Body of pancreas (tissue), 4 donors: ENCODE measurements around the gene SGSH. TPM values are rescaled to one million over a fixed set of nuclear protein-coding genes. Genes with fewer than 3 reads are reported as not detected.

Experiments used
- ATAC-seq: fragments of 150-250 bp; one replicate; pipeline ENCODE4 v1.9.1; 2016
- DNase-seq, 4 donors: peaks; one replicate each; pipeline ENCODE4 v3.0.0-alpha.2; 2019
- H3K27ac ChIP-seq, 4 donors: fragments of 200-600 bp; sonication (generic); 1 replicate in 3 of 4; 2 replicates in 1 of 4; pipeline versions ENCODE4 v1.5.1 to v1.6.1; 2016 to 2019; ENCODE audit warnings: mild to moderate bottlenecking in 1 of 4, mixed read lengths in 1 of 4, moderate library complexity in 1 of 4
- H3K27me3 ChIP-seq, 2 donors: fragments of 200-600 bp; sonication (generic); one replicate each; pipeline ENCODE4 v1.6.0; 2016; ENCODE audit warnings: mild to moderate bottlenecking in 1 of 2
- H3K36me3 ChIP-seq, 2 donors: fragments of 200-600 bp; sonication (generic); replicated peaks in 1 of 2; 2 replicates each; pipeline ENCODE4 v1.5.1; 2016; ENCODE audit warnings: low read depth in 2 of 2; ENCODE audit not compliant: insufficient read depth in 1 of 2
- H3K4me1 ChIP-seq: fragments of 200-600 bp; sonication (generic); one replicate; pipeline ENCODE4 v1.6.0; 2016
- H3K4me3 ChIP-seq, 2 donors: fragments of 200-600 bp; sonication (generic); 1 replicate in 1 of 2; 2 replicates in 1 of 2; pipeline ENCODE4 v1.5.1; 2016 to 2019
- H3K9me3 ChIP-seq, 3 donors: fragments of 200-600 bp; sonication (generic); 1 replicate in 2 of 3; 2 replicates in 1 of 3; pipeline ENCODE4 v1.5.1; 2016
- CTCF ChIP-seq, 7 experiments: fragments of 450-650 bp in 4 of 7; fragments of 200-600 bp in 3 of 7; sonication (generic) in 3 of 7; IDR thresholded peaks; one replicate each; pipeline ENCODE4 v1.5.1; 2016 to 2019; ENCODE audit warnings: antibody characterized with exemption in 7 of 7
- POLR2A ChIP-seq, 3 donors: fragments of 450-650 bp; IDR thresholded peaks; one replicate each; pipeline ENCODE4 v1.6.1; 2016; ENCODE audit warnings: antibody characterized with exemption in 3 of 3, mild to moderate bottlenecking in 2 of 3
- WGBS, 2 donors: methylation state at CpG; one replicate each; pipeline ENCODE4 v1.1.5; 2017; 5-methylcytosine and 5-hydroxymethylcytosine counted together
- intact Hi-C: fragments of 100-400 bp; cut with DNase I; formaldehyde crosslinking; loops from one replicate; pipeline ENCODE4 v1.15.1; 2023
- total RNA-seq, 2 donors: library from RNA; depleted of rRNA; stranded (reverse); fragments of >200 nt; gene quantifications; one replicate each; pipeline ENCODE4 v1.1.0, GENCODE V29; 2016

The SGSH gene
- total RNA-seq, 2 donors from 2014 or later: 29.6 to 42.8 TPM

- peaks cover 0 to 7% of the 10 kb centered on the region in 2 donors for H3K36me3 ChIP-seq
- DNase-seq (no peak), ATAC-seq (no peak)
- no peak overlapping the region for H3K4me3 ChIP-seq
- no peak for TF ChIP-seq POLR2A (IDR thresholded peaks at IDR 0.05)
- TF ChIP-seq CTCF (IDR thresholded peaks at IDR 0.05): no peak
- no peaks in the 10 kb centered on the region for H3K9me3 ChIP-seq
- H3K4me1 ChIP-seq: peaks cover 18% of the 10 kb centered on the region
- no peaks in the 10 kb centered on the region for H3K27me3 ChIP-seq
- WGBS, 2 donors: 90 to 91% methylated on average over 34 to 46 of the region's 48 CpGs
- no peak overlapping the region for H3K27ac ChIP-seq
- intact Hi-C loops: no loop called here
These were observed 5.9 kb downstream of the SGSH start for GRCh38 chr17:80214012-80214877.

DNA sequence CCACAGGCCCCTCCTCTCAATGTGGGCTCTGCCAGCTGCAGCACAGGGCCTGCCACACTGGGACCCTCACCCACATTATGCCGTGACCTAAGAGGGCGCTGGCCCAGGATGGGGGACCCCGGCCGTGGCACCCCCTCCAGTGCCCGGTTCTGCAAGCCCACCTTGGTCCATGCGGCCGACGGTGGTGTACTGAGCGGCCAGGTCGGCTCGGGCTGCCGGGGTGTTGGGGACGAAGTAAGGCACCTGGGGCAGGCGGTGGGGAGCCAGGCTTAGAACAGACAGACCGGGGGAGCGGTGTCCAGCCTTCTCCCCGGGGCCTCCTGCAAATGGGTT lies 6.5 kb downstream of the SGSH start:
- intact Hi-C loops: no loop called here
- Histone ChIP-seq H3K9me3 (no peaks in the 10 kb centered on the region), H3K36me3 (peaks cover 0 to 7% of the 10 kb centered on the region in 2 donors), H3K4me1 (peaks cover 11% of the 10 kb centered on the region), H3K4me3 (no peak overlapping the region), H3K27me3 (no peaks in the 10 kb centered on the region), H3K27ac (no peak overlapping the region)
- DNase-seq: no peak
- 93% methylated on average over 8 of the region's 17 CpGs; no CpG with 5 or more reads in 1 of the 2 donors for WGBS, 2 donors
- ATAC-seq: no peak
- TF ChIP-seq CTCF (IDR thresholded peaks at IDR 0.05) (no peak), POLR2A (IDR thresholded peaks at IDR 0.05) (no peak)

DNA sequence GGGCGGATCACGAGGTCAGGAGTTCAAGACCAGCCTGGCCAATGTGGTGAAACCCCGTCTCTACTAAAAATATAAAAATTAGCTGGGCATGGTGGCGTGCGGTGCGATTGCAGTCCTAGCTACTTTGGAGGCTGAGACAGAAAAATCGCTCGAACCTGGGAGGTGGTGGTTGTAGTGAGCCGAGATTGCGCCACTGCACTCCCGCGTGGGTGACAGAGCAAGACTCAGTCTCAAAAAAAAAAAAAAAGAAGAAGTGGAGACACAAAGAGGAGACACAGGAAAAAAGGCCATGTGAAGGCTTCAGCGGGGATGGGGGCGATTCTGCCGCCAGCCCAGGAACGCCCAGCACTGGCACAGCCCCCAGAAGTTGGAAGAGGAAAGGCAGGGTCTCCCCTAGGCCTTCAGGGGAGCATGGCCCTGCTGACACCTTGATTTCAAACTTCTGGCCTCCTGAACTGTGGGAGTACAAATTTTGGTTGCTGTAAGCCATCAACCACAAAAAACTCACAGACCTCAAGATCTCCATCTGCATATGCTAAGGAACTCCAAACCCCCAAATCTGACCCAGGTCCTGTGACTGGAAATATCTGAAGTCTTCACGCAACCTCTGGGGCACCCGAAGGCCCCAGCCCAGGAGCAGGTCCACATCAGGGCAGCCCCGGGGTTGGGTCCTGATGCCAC lies 7.0 kb downstream of the SGSH start:
- intact Hi-C loops: no loop called here
- Histone ChIP-seq H3K9me3 (no peaks in the 10 kb centered on the region), H3K27me3 (no peaks in the 10 kb centered on the region), H3K4me3 (no peak overlapping the region), H3K36me3 (peaks cover 0 to 7% of the 10 kb centered on the region in 2 donors), H3K4me1 (peaks cover 6% of the 10 kb centered on the region), H3K27ac (no peak overlapping the region)
- TF ChIP-seq POLR2A (IDR thresholded peaks at IDR 0.05) (no peak), CTCF (IDR thresholded peaks at IDR 0.05) (no peak)
- WGBS, 2 donors: 85% methylated on average over 16 to 19 of the region's 19 CpGs
- ATAC-seq: no peak
- peak in 1 of 4 donors; percentile 49 for DNase-seq

GRCh38 chr17:80212511-80212910 lies 7.6 kb downstream of the SGSH start:
- Histone ChIP-seq H3K27ac (no peak overlapping the region), H3K4me3 (no peak overlapping the region), H3K36me3 (peaks cover 0 to 7% of the 10 kb centered on the region in 2 donors), H3K4me1 (peaks cover under 1% of the 10 kb centered on the region), H3K27me3 (no peaks in the 10 kb centered on the region), H3K9me3 (no peaks in the 10 kb centered on the region)
- no peak for DNase-seq
- WGBS, 2 donors: 85 to 87% methylated on average over 7 to 12 of the region's 12 CpGs
- intact Hi-C loops: no loop called here
- no peak for ATAC-seq
- TF ChIP-seq CTCF (IDR thresholded peaks at IDR 0.05): no peak
